A549 (cell line): ENCODE measurements around the gene KRTAP4-3. TPM values are rescaled to one million over a fixed set of nuclear protein-coding genes. Genes with fewer than 3 reads are reported as not detected.
"Not testable (repeated sequence)": the region's sequence is repeated elsewhere in the genome, so short reads cannot be mapped to it uniquely, and the experiment has no call there.

Experiments used
- ATAC-seq, 2 experiments: fragments of 200-7000 bp in 1 of 2; fragments of >200 bp in 1 of 2; cut with Nextera tagmentation in 1 of 2; cut with Tn5 transposase in 1 of 2; 3 replicates each; pipeline versions ENCODE4 v1.8.0 to v1.9.1; 2018 to 2020; ENCODE audit warnings: mild to moderate bottlenecking in 1 of 2, moderate library complexity in 1 of 2
- CTCF ChIA-PET: fragments of 300-600 bp; sonication (Branson Sonifier 250); formaldehyde crosslinking; extraction: SDS; loops from one replicate; lab custom pipeline; 2021; ENCODE audit warnings: antibody characterized with exemption, inconsistent platforms; lab: Yijun Ruan, JAX
- POLR2A ChIA-PET: fragments of 350-600 bp; formaldehyde crosslinking; extraction: SDS; loops from one replicate; lab custom pipeline; 2021; ENCODE audit warnings: antibody characterized with exemption, inconsistent platforms; lab: Yijun Ruan, JAX
- DNase-seq, 2 experiments: peaks; one replicate each; pipeline versions ENCODE4 v3.0.0 to v3.0.0-alpha.2; 2011 to 2016; ENCODE audit warnings: low read depth in 1 of 2, low spot score in 1 of 2
- FAIRE-seq: peaks from 2 replicates; lab custom pipeline; 2011; peaks lifted over from hg19 to GRCh38; lab: Jason Lieb, UNC
- H3K27ac ChIP-seq, 2 experiments: fragments of >200 bp; sonication (Bioruptor Twin); formaldehyde crosslinking; 3 replicates each; pipeline ENCODE4 v1.5.1; 2016 to 2017
- H3K4me1 ChIP-seq: fragments of >200 bp; sonication (Bioruptor Twin); formaldehyde crosslinking; 3 replicates; pipeline ENCODE4 v1.6.1; 2016
- H3K4me2 ChIP-seq: fragments of >200 bp; sonication (Bioruptor Twin); formaldehyde crosslinking; 3 replicates; pipeline ENCODE4 v1.6.1; 2016
- H3K4me3 ChIP-seq: fragments of >200 bp; sonication (Bioruptor Twin); formaldehyde crosslinking; 3 replicates; pipeline ENCODE4 v1.5.1; 2016
- H3K9me3 ChIP-seq: fragments of >200 bp; sonication (Bioruptor Twin); formaldehyde crosslinking; 3 replicates; pipeline ENCODE4 v1.6.1; 2016
- BHLHE40 ChIP-seq: IDR thresholded peaks from 2 replicates; pipeline ENCODE4 v1.6.1; 2012; ENCODE audit warnings: low read depth, low read length, inconsistent platforms
- EHF ChIP-seq: fragments of 250-450 bp; sonication (Bioruptor Pico); IDR thresholded peaks from 2 replicates; pipeline ENCODE4 v1.5.0; 2020; ENCODE audit warnings: mild to moderate bottlenecking
- ELK1 ChIP-seq: fragments of 150-350 bp; IDR thresholded peaks from 2 replicates; pipeline ENCODE4 v1.6.1; 2014; ENCODE audit warnings: low read depth, mild to moderate bottlenecking, low read length
- EP300 ChIP-seq, 2 experiments: fragments of >200 bp; sonication (Bioruptor Twin); formaldehyde crosslinking; IDR thresholded peaks; 2 replicates in 1 of 2; 3 replicates in 1 of 2; pipeline ENCODE4 v1.6.1; 2016 to 2017
- HOXA7 ChIP-seq: fragments of 250-450 bp; sonication (Bioruptor Pico); IDR thresholded peaks from 2 replicates; pipeline ENCODE4 v1.5.0; 2020; ENCODE audit warnings: mild to moderate bottlenecking, moderate library complexity
- JUNB ChIP-seq: fragments of >200 bp; sonication (Bioruptor Twin); formaldehyde crosslinking; IDR thresholded peaks from 2 replicates; pipeline ENCODE4 v1.6.1; 2016
- MAX ChIP-seq: IDR thresholded peaks from 2 replicates; pipeline ENCODE4 v1.6.1; 2012
- NFE2L2 ChIP-seq: fragments of 150-350 bp; conservative IDR thresholded peaks from 2 replicates; pipeline ENCODE4 v1.6.1; 2014; ENCODE audit warnings: low read length
- NPAS2 ChIP-seq: fragments of 250-450 bp; sonication (Bioruptor Pico); IDR thresholded peaks from 2 replicates; pipeline ENCODE4 v1.8.0; 2022; ENCODE audit warnings: mild to moderate bottlenecking, moderate library complexity, borderline replicate concordance
- RAD21 ChIP-seq, 2 experiments: fragments of >200 bp in 1 of 2; sonication (Bioruptor Twin) in 1 of 2; formaldehyde crosslinking in 1 of 2; IDR thresholded peaks in 1 of 2; conservative IDR thresholded peaks in 1 of 2; 2 replicates in 1 of 2; 3 replicates in 1 of 2; pipeline ENCODE4 v1.6.1; 2012 to 2018; ENCODE audit warnings: inconsistent platforms in 1 of 2
- REST ChIP-seq: fragments of 200-600 bp; sonication (generic); IDR thresholded peaks from 2 replicates; pipeline ENCODE4 v1.6.1; 2016; ENCODE audit warnings: antibody characterized with exemption, mild to moderate bottlenecking, moderate library complexity
- TFCP2L1 ChIP-seq: fragments of 250-450 bp; sonication (Bioruptor Pico); IDR thresholded peaks from 2 replicates; pipeline ENCODE4 v1.5.0; 2021; ENCODE audit warnings: mild to moderate bottlenecking
- ZC3H11A ChIP-seq: fragments of 450-650 bp; IDR thresholded peaks from 2 replicates; pipeline ENCODE4 v1.6.1; 2014; ENCODE audit warnings: antibody characterized with exemption, mild to moderate bottlenecking
- ZNF302 ChIP-seq: fragments of 250-450 bp; sonication (Bioruptor Pico); IDR thresholded peaks from 2 replicates; pipeline ENCODE4 v1.9.0; 2021; ENCODE audit warnings: inconsistent platforms, mild to moderate bottlenecking, moderate library complexity
- WGBS: methylation state at CpG from one replicate; pipeline ENCODE4 v1.1.6; 2017; ENCODE audit errors: missing lambda C conversion rate; 5-methylcytosine and 5-hydroxymethylcytosine counted together
- polyA plus RNA-seq, 4 experiments: library from polyadenylated mRNA; depleted of rRNA in 3 of 4; stranded (reverse); fragments of >200 nt; fragmentation: RNase III in 1 of 4; extraction: RNeasy Plus Mini Kit Qiagen cat#74134 plus additional on column Dnase treatment in 1 of 4; gene quantifications; 2 replicates in 3 of 4; 3 replicates in 1 of 4; pipeline ENCODE4 v1.2.3, GENCODE V29; 2011 to 2017

The KRTAP4-3 gene
- polyA plus RNA-seq, 2 of the 4 experiments (the other 2 are of a cell fraction) = not detected

GRCh38 chr17:41148971-41149651, 18.9 kb downstream of the KRTAP4-3 start:
- CTCF ChIA-PET = interaction anchor here (0.7 kb wide), 1 partner anchor 381 kb away, joined by 3 read pairs; no protein-coding TSS in a partner anchor
- H3K4me1 ChIP-seq, H3K4me3 ChIP-seq, H3K27ac ChIP-seq, FAIRE-seq, H3K9me3 ChIP-seq, DNase-seq, POLR2A ChIA-PET, ATAC-seq, H3K4me2 ChIP-seq: not testable (repeated sequence)
- WGBS = 70% methylated on average over 10 of the region's 10 CpGs

GRCh38 chr17:41147531-41148204, 20.4 kb downstream of the KRTAP4-3 start:
- H3K27ac ChIP-seq = no peak overlapping the region
- ATAC-seq (no peak), DNase-seq (no peak), FAIRE-seq (no peak)
- no peak overlapping the region for H3K4me2 ChIP-seq
- H3K9me3 ChIP-seq = peaks cover 9% of the 10 kb centered on the region; the same call in 2 of the 3 replicates
- ChIA-PET POLR2A (no interaction called here), CTCF (interaction anchor here (0.6 to 0.8 kb wide), 2 partner anchors 12 to 75 kb away, joined by 3 read pairs; no protein-coding TSS in a partner anchor)
- no peaks in the 10 kb centered on the region for H3K4me1 ChIP-seq
- WGBS = 75% methylated on average over 2 of the region's 2 CpGs
- no peak overlapping the region for H3K4me3 ChIP-seq
- no peak for TF ChIP-seq ZC3H11A
- TF ChIP-seq MAX = no peak
- TF ChIP-seq HOXA7 = no peak
- no peak for TF ChIP-seq EHF (CRISPR knock-in tag)
- TF ChIP-seq ZNF302 (CRISPR knock-in tag) = no peak
- TF ChIP-seq TFCP2L1 (CRISPR knock-in tag) = no peak
- no peak for TF ChIP-seq NFE2L2
- TF ChIP-seq JUNB = no peak

- Histone ChIP-seq H3K9me3 (peaks cover 31% of the 10 kb centered on the region), H3K4me3 (no peak overlapping the region), H3K4me2 (no peak overlapping the region), H3K27ac (no peak overlapping the region), H3K4me1 (no peaks in the 10 kb centered on the region)
- CTCF ChIA-PET = no interaction called here
- 49% methylated on average over 2 of the region's 2 CpGs for WGBS
- ATAC-seq (no peak), DNase-seq (no peak), FAIRE-seq (no peak)
- TF ChIP-seq REST (no peak), BHLHE40 (no peak), MAX (no peak), NPAS2 (no peak), RAD21 (conservative IDR thresholded peaks at IDR 0.05 in 1 of 2, IDR thresholded peaks at IDR 0.05 in 1 of 2) (no peak), ELK1 (no peak), EP300 (IDR thresholded peaks at IDR 0.05) (no peak)
- POLR2A ChIA-PET = no interaction called here
These were observed 22.8 kb downstream of the KRTAP4-3 start for GRCh38 chr17:41145261-41145660.
